Osteocyte (in vitro differentiated cells): Measurements from ENCODE around the gene SND1. TPM values are rescaled to one million over a fixed set of nuclear protein-coding genes. Genes with fewer than 3 reads are reported as not detected.

Experiments
- DNase-seq: peaks from one replicate; pipeline ENCODE4 v3.0.0; 2021; ENCODE audit warnings: mixed read lengths; ENCODE audit not compliant: unreplicated experiment; ENCODE audit errors: extremely low spot score
- H3K27ac Mint-ChIP-seq: one replicate; pipeline ENCODE4 v1.8.0; 2021; ENCODE audit warnings: mild to moderate bottlenecking, mixed read lengths; ENCODE audit not compliant: unreplicated experiment
- H3K27me3 Mint-ChIP-seq: one replicate; pipeline ENCODE4 v1.8.0; 2021; ENCODE audit warnings: mixed read lengths; ENCODE audit not compliant: unreplicated experiment
- H3K36me3 Mint-ChIP-seq: one replicate; pipeline ENCODE4 v1.8.0; 2021; ENCODE audit warnings: mixed read lengths; ENCODE audit not compliant: unreplicated experiment
- H3K4me1 Mint-ChIP-seq: one replicate; pipeline ENCODE4 v1.8.0; 2021; ENCODE audit warnings: mixed read lengths; ENCODE audit not compliant: unreplicated experiment
- H3K4me3 Mint-ChIP-seq: one replicate; pipeline ENCODE4 v1.8.0; 2021; ENCODE audit warnings: mild to moderate bottlenecking, moderate library complexity, mixed read lengths; ENCODE audit not compliant: unreplicated experiment
- H3K9me3 Mint-ChIP-seq: one replicate; pipeline ENCODE4 v1.8.0; 2021; ENCODE audit warnings: mixed read lengths; ENCODE audit not compliant: unreplicated experiment
- CTCF ChIP-seq: fragments of 200-600 bp; sonication (generic); IDR thresholded peaks from 2 replicates; pipeline ENCODE4 v1.5.0; 2021; ENCODE audit warnings: antibody characterized with exemption, mild to moderate bottlenecking, moderate library complexity
- total RNA-seq: library from RNA; stranded (reverse); gene quantifications from 2 replicates; pipeline ENCODE4 v1.2.1, GENCODE V29; 2021

SND1 gene
- total RNA-seq, 1 donor from 2014 or later, result 229 TPM

- Mint-ChIP-seq H3K4me3 (no peak overlapping the region), H3K4me1 (peaks cover 15% of the 10 kb centered on the region), H3K27me3 (no peaks in the 10 kb centered on the region), H3K9me3 (no peaks in the 10 kb centered on the region), H3K36me3 (peaks cover 4% of the 10 kb centered on the region), H3K27ac (no peak overlapping the region)
- DNase-seq, result no peak
- TF ChIP-seq CTCF, result no peak
These were observed 297.8 kb downstream of the SND1 start for GRCh38 chr7:127949769-127950222.

- TF ChIP-seq CTCF, result no peak
- H3K36me3 Mint-ChIP-seq, result peaks cover 4% of the 10 kb centered on the region
- H3K4me1 Mint-ChIP-seq, result peaks cover 15% of the 10 kb centered on the region
- H3K9me3 Mint-ChIP-seq, result no peaks in the 10 kb centered on the region
- DNase-seq, result no peak
- no peak overlapping the region for H3K4me3 Mint-ChIP-seq
- H3K27ac Mint-ChIP-seq, result no peak overlapping the region
- H3K27me3 Mint-ChIP-seq, result no peaks in the 10 kb centered on the region
These were observed 298.4 kb downstream of the SND1 start for GRCh38 chr7:127950233-127950935.

- no peaks in the 10 kb centered on the region for H3K9me3 Mint-ChIP-seq
- no peaks in the 10 kb centered on the region for H3K27me3 Mint-ChIP-seq
- TF ChIP-seq CTCF, result no peak
- peaks cover 4% of the 10 kb centered on the region for H3K36me3 Mint-ChIP-seq
- H3K4me3 Mint-ChIP-seq, result no peak overlapping the region
- H3K27ac Mint-ChIP-seq, result no peak overlapping the region
- no peaks in the 10 kb centered on the region for H3K4me1 Mint-ChIP-seq
- DNase-seq, result no peak
These were observed 301.7 kb downstream of the SND1 start for GRCh38 chr7:127953423-127954356.

- Mint-ChIP-seq H3K36me3 (no peaks in the 10 kb centered on the region), H3K4me3 (no peak overlapping the region), H3K27me3 (no peaks in the 10 kb centered on the region), H3K9me3 (no peaks in the 10 kb centered on the region), H3K27ac (no peak overlapping the region), H3K4me1 (no peaks in the 10 kb centered on the region)
- DNase-seq, result no peak
- no peak for TF ChIP-seq CTCF
These were observed 302.4 kb downstream of the SND1 start for GRCh38 chr7:127954357-127954748.

- Mint-ChIP-seq H3K36me3 (peaks cover 7% of the 10 kb centered on the region), H3K27ac (no peak overlapping the region), H3K9me3 (no peaks in the 10 kb centered on the region), H3K27me3 (no peaks in the 10 kb centered on the region), H3K4me1 (no peaks in the 10 kb centered on the region), H3K4me3 (no peak overlapping the region)
- no peak for TF ChIP-seq CTCF
- no peak for DNase-seq
These were observed 303.1 kb downstream of the SND1 start for GRCh38 chr7:127955051-127955531.
